NCI-H82 (cell line): ENCODE results near the gene KRTAP4-11.
"Not testable (repeated sequence)": the region's sequence is repeated elsewhere in the genome, so short reads cannot be mapped to it uniquely, and the experiment has no call there.

Source experiments
- DNase-seq: peaks from one replicate; lab custom pipeline; 2025; lab: John Stamatoyannopoulos, UW

KRTAP4-11 gene

GRCh38 chr17:41117846-41118386, at the start of gene KRTAP4-11:
TSS of gene KRTAP4-11 (minus strand) at chr17:41118373. CDS start at chr17:41118315, 58 bp downstream.
- DNase-seq, result not testable (repeated sequence)

GRCh38 chr17:41167561-41167960, 49.4 kb upstream of the KRTAP4-11 start:
- DNase-seq, result no peak

GRCh38 chr17:41163828-41164227, 45.7 kb upstream of the KRTAP4-11 start:
- DNase-seq, result no peak

DNA sequence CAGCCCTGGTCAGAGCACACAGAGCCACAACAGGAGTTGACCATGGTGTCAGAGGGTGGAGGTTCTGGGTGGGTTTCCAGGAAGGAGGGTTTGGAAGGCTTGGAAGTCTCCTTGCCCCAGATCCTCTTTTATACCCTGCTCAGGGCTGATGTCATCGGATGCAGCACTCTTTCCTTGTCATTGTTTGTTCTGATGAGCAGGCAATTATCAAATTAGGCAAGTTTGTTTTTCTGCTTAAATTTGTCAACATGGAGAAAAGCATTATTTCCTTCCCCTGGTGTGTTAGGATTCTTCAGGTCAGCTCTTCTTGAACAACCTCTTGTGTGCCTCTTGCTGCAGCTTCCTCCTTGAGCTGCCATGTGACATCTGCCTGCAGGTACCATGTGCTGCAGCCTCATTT, 42.5 kb upstream of the KRTAP4-11 start, which contains the start of gene KRTAP4-4:
Gene KRTAP4-4, minus strand, starts transcription at position 101 of the 400 bp plus-strand sequence. Its CDS starts 57 bp downstream, at position 44.
- DNase-seq, result no peak

DNA sequence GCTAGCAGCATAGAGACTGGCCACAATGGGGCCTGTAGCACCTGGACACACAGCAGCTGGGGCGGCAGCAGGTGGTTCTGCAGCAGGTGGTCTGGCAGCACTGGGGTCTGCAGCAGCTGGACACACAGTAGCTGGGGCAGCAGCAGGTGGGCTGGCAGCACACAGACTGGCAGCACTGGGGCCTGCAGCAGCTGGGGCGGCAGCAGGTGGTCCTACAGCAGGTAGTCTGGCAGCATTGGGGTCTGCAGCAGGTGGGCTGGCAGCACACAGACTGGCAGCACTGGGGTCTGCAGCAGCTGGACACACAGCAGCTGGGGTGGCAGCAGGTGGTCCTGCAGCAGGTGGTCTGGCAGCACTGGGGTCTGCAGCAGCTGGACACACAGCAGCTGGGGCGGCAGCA, 42.0 kb upstream of the KRTAP4-11 start:
- DNase-seq, result not testable (repeated sequence)

DNA sequence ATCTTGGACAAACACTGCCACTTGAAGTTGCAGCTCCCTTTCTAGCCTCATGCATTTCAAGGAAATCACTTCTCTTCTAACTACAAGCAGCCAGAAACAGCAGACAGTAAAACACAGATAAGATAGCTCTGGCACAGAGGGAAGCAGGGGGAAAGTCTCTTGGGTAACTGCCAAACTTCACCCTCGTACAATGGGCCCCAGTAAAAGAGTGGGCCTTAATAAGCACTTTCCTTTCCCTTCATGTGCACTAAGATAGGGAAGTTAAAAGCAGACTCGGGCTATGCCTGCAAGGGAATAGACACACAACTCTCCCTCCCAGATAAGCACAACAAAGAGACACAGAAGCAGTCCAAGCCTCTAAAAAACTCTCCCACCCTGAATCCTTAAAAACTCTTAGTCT, 35.7 kb upstream of the KRTAP4-11 start:
- DNase-seq, result no peak

DNA sequence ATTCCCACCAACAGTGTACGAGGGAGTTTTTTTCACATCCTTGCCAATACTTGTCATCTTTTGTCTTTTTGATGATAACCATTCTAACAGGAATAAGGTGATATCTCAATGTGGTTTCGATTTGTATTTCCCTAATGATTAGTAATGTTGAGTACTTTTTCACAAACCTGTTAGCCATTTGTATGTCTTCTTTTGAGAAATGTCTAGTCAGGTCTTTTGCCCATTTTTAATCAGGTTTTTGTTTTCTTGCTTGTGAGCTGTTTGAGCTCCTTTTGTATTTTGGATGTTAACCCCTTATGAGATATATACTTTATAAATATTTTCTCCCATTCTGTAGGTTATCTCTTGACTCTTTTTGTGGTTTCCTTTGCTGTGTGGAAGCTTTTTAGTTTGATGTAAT, 33.4 kb upstream of the KRTAP4-11 start:
- DNase-seq, result no peak

GRCh38 chr17:41150026-41150425, 31.9 kb upstream of the KRTAP4-11 start:
- DNase-seq, result no peak

- DNase-seq, result no peak
Measured at GRCh38 chr17:41149652-41149985, 31.4 kb upstream of the KRTAP4-11 start, which contains the start of gene KRTAP4-5. TSS of gene KRTAP4-5 (minus strand) at chr17:41149825. CDS start at chr17:41149767, 58 bp downstream.

- not testable (repeated sequence) for DNase-seq
Measured at GRCh38 chr17:41148971-41149651, 30.9 kb upstream of the KRTAP4-11 start.

DNA sequence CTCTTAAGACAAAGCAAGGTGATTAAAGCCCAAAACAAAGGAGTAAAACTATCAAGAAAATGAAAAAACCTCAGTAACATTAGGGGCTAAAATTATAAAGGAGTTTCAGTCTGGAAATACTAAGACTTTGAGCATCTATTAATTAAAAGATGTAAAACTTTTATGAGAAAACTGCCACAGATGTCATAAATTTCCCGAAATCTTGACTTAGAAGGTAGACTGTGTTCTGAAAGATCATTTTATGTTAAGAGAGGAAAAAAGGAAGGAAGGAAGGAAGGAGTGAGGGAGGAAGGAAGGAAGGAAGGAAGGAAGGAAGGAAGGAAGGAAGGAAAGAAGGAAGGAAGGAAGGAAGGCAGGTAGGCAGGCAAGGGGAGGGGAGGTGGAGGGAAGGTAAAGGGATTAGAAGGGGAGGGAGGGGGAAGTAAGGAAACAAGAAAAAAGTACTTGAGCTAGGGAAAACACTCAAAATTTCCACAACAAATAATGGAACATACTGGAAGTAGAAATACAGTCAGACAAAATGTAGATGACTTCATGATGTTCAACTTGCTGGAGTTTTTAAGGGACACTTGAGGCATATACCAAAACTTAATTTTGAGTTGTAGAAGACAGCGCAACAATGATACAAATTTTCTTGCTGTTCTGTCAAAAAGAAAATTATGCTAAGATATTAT, 29.5 kb upstream of the KRTAP4-11 start:
- DNase-seq, result no peak

DNA sequence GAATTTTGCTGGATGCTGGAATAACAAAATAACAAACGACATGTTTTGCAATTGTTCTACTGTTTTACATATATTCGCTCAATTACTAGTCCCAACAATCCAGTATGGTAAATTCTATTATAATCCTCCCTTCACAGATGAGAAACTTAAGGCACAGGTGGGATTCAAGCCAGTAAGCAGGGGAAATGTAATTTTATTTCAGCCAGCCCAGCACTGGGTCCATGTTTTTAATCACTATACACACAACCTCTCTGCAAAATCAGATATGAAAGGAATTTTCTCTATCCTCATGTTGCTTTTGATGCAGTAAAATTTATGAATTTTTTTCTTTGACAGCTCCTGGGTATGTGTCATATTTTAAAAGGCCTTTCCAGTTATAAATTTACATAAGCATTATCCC, 27.1 kb upstream of the KRTAP4-11 start:
- DNase-seq, result no peak

GRCh38 chr17:41144846-41145245, 26.7 kb upstream of the KRTAP4-11 start:
- no peak for DNase-seq

DNA sequence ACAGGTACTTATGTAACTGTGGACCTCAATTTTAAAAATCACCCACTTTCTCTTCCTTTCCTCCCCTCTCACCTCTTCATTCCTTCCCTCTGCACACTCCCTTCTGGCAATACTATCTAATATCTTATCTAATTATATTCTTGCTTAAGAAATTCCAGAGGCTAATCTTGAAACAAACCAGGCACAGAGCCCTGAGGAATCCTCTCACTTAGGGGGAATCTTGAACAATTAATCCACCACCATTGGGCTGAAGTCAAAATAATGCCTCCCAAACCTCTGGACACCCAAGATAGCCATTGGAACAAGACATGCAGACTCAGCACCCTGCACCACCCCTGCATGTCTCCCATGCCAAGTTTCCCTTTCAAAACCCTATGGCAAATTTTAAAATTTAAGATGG, 23.2 kb upstream of the KRTAP4-11 start:
- DNase-seq, result no peak

DNA sequence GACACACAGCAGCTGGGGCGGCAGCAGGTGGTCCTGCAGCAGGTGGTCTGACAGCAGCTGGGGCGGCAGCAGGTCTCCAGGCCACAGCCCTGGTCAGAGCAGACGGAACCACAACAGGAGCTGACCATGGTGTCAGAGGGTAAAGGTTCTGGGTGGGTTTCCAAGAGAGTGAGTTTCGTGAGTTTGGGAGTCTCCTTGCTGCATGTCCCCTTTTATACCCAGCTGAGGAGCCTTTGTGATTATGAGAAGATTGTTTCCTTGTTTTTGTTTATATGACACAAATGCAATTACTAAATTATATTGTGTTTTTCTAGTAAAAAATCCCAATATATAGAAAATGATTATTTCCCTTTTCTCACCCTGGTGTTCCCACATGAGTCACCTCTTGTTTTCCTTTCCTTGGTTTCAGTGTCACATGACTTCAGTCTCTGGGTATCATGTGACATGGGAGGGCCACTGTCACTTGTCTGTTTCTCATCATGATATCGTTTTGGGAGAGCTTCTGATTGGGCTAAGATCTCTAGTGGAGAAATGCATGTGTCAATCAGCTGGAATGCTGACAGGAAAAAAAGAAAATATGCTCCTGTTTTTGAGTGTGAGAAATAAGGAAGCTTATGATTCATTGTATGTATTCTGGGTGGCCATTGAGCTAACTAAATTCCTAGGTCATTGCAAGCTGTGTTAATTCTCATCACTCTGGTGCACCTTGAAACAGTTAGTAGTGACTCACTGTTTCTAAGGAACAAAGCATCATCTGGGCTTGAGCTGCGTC, 22.4 kb upstream of the KRTAP4-11 start, which contains the start of gene KRTAP4-6:
Gene KRTAP4-6, minus strand, starts transcription at position 185 of the 772 bp plus-strand sequence. Its CDS starts 57 bp downstream, at position 128.
- no peak for DNase-seq

DNA sequence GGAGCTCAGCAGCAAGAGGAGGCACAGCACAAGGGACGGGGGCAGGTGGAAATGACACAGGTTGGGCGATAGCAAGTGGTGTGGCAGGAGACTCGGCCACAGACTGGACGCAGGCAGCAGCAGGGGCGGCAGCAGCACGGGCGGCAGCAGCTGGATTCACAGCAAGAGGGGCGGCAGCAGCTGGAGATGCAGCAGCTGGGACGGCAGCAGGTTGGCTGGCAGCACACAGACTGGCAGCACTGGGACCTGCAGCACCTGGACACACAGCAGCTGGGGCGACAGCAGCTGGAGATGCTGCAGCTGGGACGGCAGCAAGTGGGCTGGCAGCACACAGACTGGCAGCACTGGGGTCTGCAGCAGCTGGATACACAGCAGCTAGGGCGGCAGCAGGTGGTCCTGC, 21.7 kb upstream of the KRTAP4-11 start:
- DNase-seq, result not testable (repeated sequence)

DNA sequence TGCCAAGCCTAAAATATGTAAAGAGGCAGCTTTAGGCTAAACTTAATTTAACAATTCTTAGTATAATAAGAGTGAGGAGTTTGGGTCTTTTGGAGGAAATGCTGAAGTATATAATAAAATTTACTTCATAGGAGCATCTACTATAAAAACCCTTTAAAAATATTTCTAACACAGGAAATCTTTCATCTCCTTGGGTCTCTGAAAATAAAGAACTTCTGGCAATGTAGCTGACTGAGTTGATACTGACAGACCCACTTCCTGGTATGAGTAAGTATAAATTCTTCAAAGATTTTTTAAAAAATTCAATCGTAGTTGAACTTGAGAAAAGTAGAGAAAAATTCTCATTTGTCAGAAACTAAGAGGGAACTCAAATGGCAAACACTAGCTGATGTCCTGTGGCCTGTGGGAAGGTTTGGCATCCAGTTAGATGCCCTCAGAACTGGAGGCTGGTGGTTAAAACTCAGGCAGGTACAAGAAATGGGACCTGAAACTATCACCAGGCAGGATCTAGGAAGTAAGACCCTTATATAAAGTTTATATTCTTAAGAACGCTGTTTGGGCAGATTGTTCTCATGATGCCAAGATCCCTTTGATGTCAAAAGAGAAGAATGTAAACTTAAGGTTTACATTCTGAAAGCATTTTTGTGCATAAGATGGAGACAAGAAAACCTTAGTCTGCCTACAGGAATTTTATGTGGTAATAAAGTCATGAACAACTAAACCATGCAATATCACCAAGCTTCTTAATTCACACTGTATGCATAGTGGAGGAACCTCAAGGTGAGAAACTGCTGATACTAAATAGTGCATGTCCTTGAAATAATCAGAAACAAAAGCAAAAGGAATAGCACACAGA, 15.9 kb upstream of the KRTAP4-11 start:
- DNase-seq, result no peak

DNA sequence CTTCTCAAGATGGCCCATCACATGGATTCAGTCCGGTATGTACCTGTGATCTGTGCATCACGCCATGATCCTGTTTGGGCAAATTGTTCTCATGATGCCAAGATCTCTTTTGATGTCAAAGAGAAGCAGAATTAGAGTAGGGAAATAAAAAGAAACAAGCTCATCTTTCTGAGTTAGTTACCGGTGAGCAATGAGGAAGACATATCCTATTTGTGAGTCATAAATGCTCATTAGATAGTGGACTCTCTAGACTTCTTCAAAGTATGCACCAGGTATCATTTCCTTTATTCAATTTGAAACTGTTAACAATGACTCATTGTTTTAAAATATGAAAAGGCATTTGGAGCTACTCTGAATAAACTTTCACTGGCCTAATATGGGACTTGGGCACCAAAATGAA, 13.8 kb upstream of the KRTAP4-11 start:
- DNase-seq, result no peak

GRCh38 chr17:41127371-41127770, 9.2 kb upstream of the KRTAP4-11 start:
- DNase-seq, result no peak

DNA sequence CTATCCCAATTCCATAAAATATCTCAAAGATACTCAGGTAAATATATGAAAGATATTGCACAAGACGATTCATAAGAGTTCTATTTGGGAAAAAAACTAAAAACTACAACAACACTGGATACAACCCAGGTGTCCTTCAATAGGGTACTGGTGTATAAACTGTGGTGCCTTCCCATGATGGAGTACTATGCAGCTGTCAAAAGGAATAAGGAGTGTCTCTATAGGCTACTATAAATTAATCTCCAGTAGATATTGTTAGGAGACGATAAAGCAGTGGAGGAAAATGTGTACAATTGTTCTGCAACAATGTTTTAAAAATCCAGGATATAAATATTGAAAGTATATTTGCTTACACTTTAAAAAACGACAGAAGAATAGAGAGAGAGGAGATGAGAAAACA, 8.2 kb upstream of the KRTAP4-11 start:
- DNase-seq, result no peak

- no peak for DNase-seq
Measured at GRCh38 chr17:41125064-41125463, 6.9 kb upstream of the KRTAP4-11 start.
